ENCODE data around the gene PNCK.

- TF ChIP-seq CTCF (IDR thresholded peaks at IDR 0.05; ENCODE audit: low read length) (no peak), EZH2phosphoT487 (IDR thresholded peaks at IDR 0.05; ENCODE audit: low read length) (no peak)
These were observed 13.1 kb upstream of the PNCK start for GRCh38 chrX:153686711-153687110.
